ENCODE measurements around the gene PSMB2. TPM values are rescaled to one million over a fixed set of nuclear protein-coding genes. Genes with fewer than 3 reads are reported as not detected.

Gene PSMB2
- total and polyA plus RNA-seq, 10 of the 15 experiments (the other 5 are each of a cell fraction or from before 2014, with no cell fraction given) = 71.7 to 299 (median 145) TPM

GRCh38 chr1:35660581-35661473 lies 19.5 kb upstream of the PSMB2 start (continued):
- peak; percentile 82 for TF ChIP-seq REST (IDR thresholded peaks at IDR 0.05; ENCODE audit: low read depth, low read length)
- no peak for TF ChIP-seq E2F8 (IDR thresholded peaks at IDR 0.05; ENCODE audit: low read depth, partially characterized antibody)
- no peak for TF ChIP-seq CBX3 (IDR thresholded peaks at IDR 0.05; ENCODE audit: borderline replicate concordance, low read depth)
- TF ChIP-seq NR2F1 (conservative IDR thresholded peaks at IDR 0.05) = no peak

GRCh38 chr1:35659589-35659988 lies 18.3 kb upstream of the PSMB2 start:
- POLR2A ChIA-PET = no interaction called here
- TF ChIP-seq CTCF (IDR thresholded peaks at IDR 0.05 in 2 of 3, conservative IDR thresholded peaks at IDR 0.05 in 1 of 3; ENCODE audit: control insufficient read depth in 2 of 3, extremely low read depth in 1 of 3, insufficient read depth in 1 of 3, low read depth in 3 of 3, low read length in 3 of 3) (no peak), IRF4 (IDR thresholded peaks at IDR 0.05; ENCODE audit: low read depth, low read length) (no peak), MYB (IDR thresholded peaks at IDR 0.05; ENCODE audit: borderline replicate concordance, low read depth, low read length) (no peak), NFYA (IDR thresholded peaks at IDR 0.05; ENCODE audit: borderline replicate concordance, low read depth, low read length) (no peak), POLR2AphosphoS5 (IDR thresholded peaks at IDR 0.05; ENCODE audit: low read length) (no peak), ZBTB33 (IDR thresholded peaks at IDR 0.05) (no peak), RELA (IDR thresholded peaks at IDR 0.05; ENCODE audit: borderline replicate concordance, partially characterized antibody) (no peak)

More at GRCh38 chr1:35659589-35659988, 18.3 kb upstream of the PSMB2 start:
- no peaks in the 10 kb centered on the region for H3K27me3 ChIP-seq (replicated peaks in 1 of 2; ENCODE audit: control insufficient read depth in 2 of 2, insufficient read depth in 2 of 2, low read length in 1 of 2)
- H3K79me2 ChIP-seq (ENCODE audit: control insufficient read depth, insufficient read depth, low read length) = no peaks in the 10 kb centered on the region
- no peaks in the 10 kb centered on the region for H4K20me1 ChIP-seq (ENCODE audit: control insufficient read depth, insufficient read depth)
- CTCF ChIA-PET = interaction anchor here (1.5 kb wide), 1 partner anchor 10 kb away, joined by 3 read pairs; no protein-coding TSS in a partner anchor
- H3K4me3 ChIP-seq = no peak overlapping the region
- no peak overlapping the region for H3K27ac ChIP-seq (ENCODE audit: control insufficient read depth, insufficient read depth)
- WGBS (ENCODE audit: insufficient coverage, insufficient replicate concordance, low lambda C conversion rate, missing lambda C conversion rate) = 23% methylated on average over 6 of the region's 6 CpGs
- no peak overlapping the region for H3K9ac ChIP-seq (ENCODE audit: control insufficient read depth, insufficient read depth, low read length)
- FAIRE-seq (no peak), ATAC-seq (no peak), DNase-seq (ENCODE audit: low read depth, low spot score) (no peak)
- no peak overlapping the region for H3K4me2 ChIP-seq (ENCODE audit: control insufficient read depth, insufficient read depth)
- SMC1A ChIA-PET (ENCODE audit: uncharacterized antibody, unreplicated experiment) = no interaction called here
- no peaks in the 10 kb centered on the region for H3K36me3 ChIP-seq (ENCODE audit: control insufficient read depth in 2 of 2, insufficient read depth in 2 of 2, low read length in 1 of 2)
- RAD21 ChIA-PET (ENCODE audit: unreplicated experiment) = no interaction called here
- in situ Hi-C loops (cut with MboI) = no loop called here
- no peaks in the 10 kb centered on the region for H3K9me3 ChIP-seq (replicated peaks; ENCODE audit: control insufficient read depth, insufficient read depth, low read length)
- intact Hi-C loops (cut with micrococcal nuclease; ENCODE audit: unreplicated experiment) = no loop called here
- H3K4me1 ChIP-seq (ENCODE audit: control insufficient read depth, insufficient read depth, low read length) = no peaks in the 10 kb centered on the region
- BruUV-seq (replicated peaks) = no TSS peak
- no peak overlapping the region for H2AFZ ChIP-seq (ENCODE audit: control insufficient read depth, low read depth, low read length)
